GM10266 (cell line): ENCODE results near the gene TMEM225B.
"Not testable (repeated sequence)": the region's sequence is repeated elsewhere in the genome, so short reads cannot be mapped to it uniquely, and the experiment has no call there.

Source experiments
- DNase-seq: peaks from one replicate; pipeline ENCODE4 v3.0.0; 2012; ENCODE audit errors: extremely low spot score
- CTCF ChIP-seq: IDR thresholded peaks from 2 replicates; pipeline ENCODE4 v1.5.1; 2012; ENCODE audit warnings: mild to moderate bottlenecking, low read depth; ENCODE audit not compliant: control insufficient read depth, insufficient read depth; ENCODE audit errors: missing control alignments

Gene TMEM225B

GRCh38 chr7:99625961-99626360, 27.9 kb downstream of the TMEM225B start:
- no peak for TF ChIP-seq CTCF
- no peak for DNase-seq

- no peak for TF ChIP-seq CTCF
- no peak for DNase-seq
These were observed 28.6 kb downstream of the TMEM225B start for GRCh38 chr7:99626661-99627060.

GRCh38 chr7:99627513-99627912, 29.4 kb downstream of the TMEM225B start:
- TF ChIP-seq CTCF: no peak
- no peak for DNase-seq

GRCh38 chr7:99628471-99629465, 30.7 kb downstream of the TMEM225B start:
- no peak for DNase-seq

GRCh38 chr7:99629643-99630042, 31.6 kb downstream of the TMEM225B start:
- DNase-seq: no peak
- no peak for TF ChIP-seq CTCF

More at GRCh38 chr7:99628471-99629465, 30.7 kb downstream of the TMEM225B start:
- no peak for TF ChIP-seq CTCF

- DNase-seq: no peak
- TF ChIP-seq CTCF: no peak
These were observed 33.4 kb downstream of the TMEM225B start for GRCh38 chr7:99631295-99632109.

- DNase-seq: not testable (repeated sequence)
These were observed 39.3 kb downstream of the TMEM225B start for GRCh38 chr7:99637414-99637813.
